Epidermal melanocyte (primary cell): Measurements from ENCODE around the gene HDLBP.

Experiments used
- DNase-seq: peaks from one replicate; pipeline ENCODE4 v3.0.0; 2011; ENCODE audit warnings: low spot score; ENCODE audit not compliant: insufficient read length

Gene HDLBP

GRCh38 chr2:241178961-241179360 lies 136.5 kb downstream of the HDLBP start:
- no peak for DNase-seq

GRCh38 chr2:241177526-241178334 lies 137.7 kb downstream of the HDLBP start:
- no peak for DNase-seq
